Memory B cell (primary cell): ENCODE results near the gene LIF.
"Not testable (repeated sequence)": the region's sequence is repeated elsewhere in the genome, so short reads cannot be mapped to it uniquely, and the experiment has no call there.

Source experiments
- ATAC-seq: fragments of 150-1000 bp; cut with Tn5 transposase; 2 replicates; pipeline ENCODE4 v1.10.0; 2021; ENCODE audit warnings: low read depth, mild to moderate bottlenecking, moderate library complexity
- DNase-seq, 2 donors: peaks; one replicate each; pipeline ENCODE4 v3.0.0; 2022; ENCODE audit warnings: low spot score in 2 of 2
- H3K27ac Mint-ChIP-seq: one replicate; pipeline ENCODE4 v1.8.0; 2022; ENCODE audit warnings: mild to moderate bottlenecking, moderate library complexity, mixed read lengths
- H3K27me3 Mint-ChIP-seq: one replicate; pipeline ENCODE4 v1.8.0; 2022; ENCODE audit warnings: mixed read lengths
- H3K36me3 Mint-ChIP-seq: one replicate; pipeline ENCODE4 v1.8.0; 2022; ENCODE audit warnings: mild to moderate bottlenecking, mixed read lengths
- H3K4me1 Mint-ChIP-seq: one replicate; pipeline ENCODE4 v1.8.0; 2022; ENCODE audit warnings: mixed read lengths
- H3K4me3 Mint-ChIP-seq: one replicate; pipeline ENCODE4 v1.8.0; 2022; ENCODE audit warnings: mild to moderate bottlenecking, moderate library complexity, mixed read lengths
- H3K9me3 Mint-ChIP-seq: one replicate; pipeline ENCODE4 v1.8.0; 2022; ENCODE audit warnings: mixed read lengths

LIF gene

DNA sequence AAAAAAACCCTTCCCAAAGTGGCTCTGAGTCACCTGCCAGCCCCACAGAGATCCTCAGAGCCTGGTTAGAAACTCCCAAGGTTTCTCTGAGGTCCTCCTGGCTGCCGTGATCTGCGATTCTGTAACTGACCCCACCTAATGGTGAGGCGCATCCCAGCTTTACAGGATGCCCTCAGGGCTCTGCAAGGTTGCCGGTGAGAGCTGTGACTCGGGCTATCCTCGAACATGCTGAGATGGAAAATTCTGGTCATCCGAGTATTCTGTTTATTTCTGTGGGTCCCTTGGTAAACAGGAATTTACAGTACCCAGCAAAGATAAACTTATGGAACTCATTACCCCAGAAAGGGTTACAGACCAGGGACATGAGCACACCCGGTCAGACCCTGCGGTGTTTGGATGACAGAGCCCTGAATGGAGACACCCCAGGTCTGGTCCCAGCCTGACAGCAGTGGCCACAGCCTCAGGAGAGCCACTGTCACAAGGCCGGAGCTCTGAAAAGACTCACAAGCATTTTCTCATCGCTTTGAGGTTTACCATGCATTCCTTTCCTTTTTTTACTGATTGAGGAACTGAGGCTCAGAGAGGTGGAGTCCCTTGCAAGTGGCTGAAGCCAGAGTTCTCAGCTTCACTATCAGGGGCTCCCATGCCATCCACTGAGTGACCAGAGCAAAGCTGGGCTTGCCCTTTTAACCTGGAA, 22.2 kb downstream of the LIF start:
- H3K4me1 Mint-ChIP-seq, result peaks cover 25% of the 10 kb centered on the region
- DNase-seq, result no peak
- H3K27me3 Mint-ChIP-seq, result peaks cover 10% of the 10 kb centered on the region
- no peaks in the 10 kb centered on the region for H3K36me3 Mint-ChIP-seq
- H3K4me3 Mint-ChIP-seq, result no peak overlapping the region
- no peaks in the 10 kb centered on the region for H3K9me3 Mint-ChIP-seq
- H3K27ac Mint-ChIP-seq, result no peak overlapping the region
- no peak for ATAC-seq

GRCh38 chr22:30223303-30223702, 23.3 kb downstream of the LIF start:
- Mint-ChIP-seq H3K4me3 (no peak overlapping the region), H3K27me3 (peaks cover 8% of the 10 kb centered on the region), H3K9me3 (no peaks in the 10 kb centered on the region), H3K36me3 (no peaks in the 10 kb centered on the region), H3K27ac (no peak overlapping the region), H3K4me1 (peaks cover 25% of the 10 kb centered on the region)
- ATAC-seq (no peak), DNase-seq (no peak)

DNA sequence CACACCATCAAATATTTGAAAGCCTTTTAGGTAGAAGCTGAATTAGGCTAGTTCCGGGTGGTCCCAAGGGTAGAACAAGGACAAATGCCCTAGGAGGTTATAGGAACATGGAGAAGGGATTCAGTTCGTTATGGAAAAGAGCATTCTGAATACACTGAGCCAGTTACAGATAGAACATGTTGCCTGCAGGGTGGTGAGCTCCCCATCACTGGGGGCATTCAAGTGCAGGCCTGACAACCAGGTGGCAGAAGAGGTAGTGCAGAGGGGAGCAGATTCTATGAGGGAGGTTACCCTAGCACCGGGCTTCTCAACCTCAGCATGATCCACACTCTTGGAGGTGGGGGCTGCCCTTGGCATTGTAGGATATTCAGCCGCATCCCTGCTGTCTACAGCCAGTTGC, 24.2 kb downstream of the LIF start:
- Mint-ChIP-seq H3K27me3 (peaks cover 8% of the 10 kb centered on the region), H3K4me1 (peaks cover 25% of the 10 kb centered on the region), H3K9me3 (no peaks in the 10 kb centered on the region), H3K4me3 (no peak overlapping the region), H3K36me3 (no peaks in the 10 kb centered on the region), H3K27ac (no peak overlapping the region)
- ATAC-seq (no peak), DNase-seq (no peak)

DNA sequence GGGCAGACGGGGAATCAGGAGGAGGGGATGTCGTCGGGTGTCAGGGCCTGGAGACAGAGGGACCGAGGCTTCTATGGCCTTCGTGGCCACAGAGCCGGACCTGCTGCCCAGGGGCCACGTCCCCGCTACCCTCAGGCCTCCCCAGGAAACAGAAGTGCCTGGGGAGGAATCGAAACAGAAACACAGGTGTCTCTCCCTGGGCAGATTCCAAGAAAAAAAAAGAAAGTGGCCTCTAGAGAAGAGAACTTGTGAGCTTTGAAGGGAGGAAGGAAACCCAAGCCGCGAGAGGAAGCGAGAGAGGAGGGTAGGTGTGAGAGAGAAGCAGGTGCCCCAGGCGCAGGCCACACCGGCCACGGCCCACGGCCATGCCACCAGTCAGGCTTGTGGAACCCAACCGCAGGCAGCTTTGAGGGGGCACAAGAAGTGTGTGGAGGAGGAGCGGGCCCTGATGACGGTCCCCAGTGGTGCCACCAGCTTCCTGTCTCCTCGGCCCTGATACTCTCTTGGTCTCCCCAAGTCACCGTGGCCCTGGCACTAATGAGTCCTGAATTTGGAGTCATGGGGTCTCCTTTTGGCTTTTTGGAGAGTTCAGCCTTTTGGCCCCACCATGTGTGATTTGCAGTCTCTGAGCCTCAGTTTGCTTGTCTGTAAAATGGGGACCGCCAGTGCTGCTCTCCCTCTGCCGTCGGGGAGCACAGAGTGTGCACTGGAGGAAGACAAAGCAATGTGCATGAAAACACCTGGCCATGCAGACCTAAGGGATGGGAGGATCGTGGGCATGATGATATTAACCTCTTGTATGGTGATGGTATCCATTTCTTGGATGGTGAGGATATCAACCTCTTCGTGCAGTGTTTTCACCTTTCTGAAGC, 25.2 kb downstream of the LIF start:
- H3K4me1 Mint-ChIP-seq, result peaks cover 25% of the 10 kb centered on the region
- H3K27ac Mint-ChIP-seq, result peak overlapping the region; percentile 22
- peak; percentile 83 for ATAC-seq
- no peaks in the 10 kb centered on the region for H3K36me3 Mint-ChIP-seq
- DNase-seq, result peak in 1 of 2 donors; percentile 35
- H3K9me3 Mint-ChIP-seq, result no peaks in the 10 kb centered on the region
- peaks cover 5% of the 10 kb centered on the region for H3K27me3 Mint-ChIP-seq
- H3K4me3 Mint-ChIP-seq, result peak overlapping the region; percentile 1

DNA sequence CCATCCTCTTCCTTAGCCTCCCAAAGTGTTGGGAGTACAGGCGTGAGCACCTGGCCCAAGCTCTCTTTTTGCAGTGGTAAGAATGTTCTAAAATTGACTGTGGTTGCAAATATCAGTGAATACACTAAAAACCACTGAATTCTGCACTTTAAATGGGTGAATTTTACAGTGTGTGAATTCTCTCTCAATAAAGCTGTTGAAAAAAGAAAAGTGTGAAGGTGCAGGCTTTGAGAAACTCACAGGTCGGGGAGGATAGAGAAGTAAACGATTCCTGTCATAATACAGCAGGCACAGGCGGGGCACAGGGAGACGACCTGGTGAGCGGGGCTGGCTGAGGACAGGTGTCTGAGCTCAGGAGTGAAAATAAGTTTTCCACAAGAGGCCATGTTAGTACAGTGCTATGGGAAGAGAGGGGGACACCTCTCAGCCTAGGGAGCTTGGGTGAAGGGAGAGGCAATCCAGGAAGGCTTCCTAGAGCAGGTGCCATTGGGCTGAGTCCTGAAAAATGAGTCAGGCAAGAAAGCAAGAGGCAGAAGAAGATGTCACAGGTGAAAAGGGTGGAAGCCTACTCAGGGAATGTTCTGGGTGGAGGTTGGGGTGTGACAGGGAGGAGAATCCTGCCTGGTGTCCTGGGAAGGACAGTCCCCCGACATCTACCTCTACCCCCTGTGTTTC, 26.1 kb downstream of the LIF start:
- H3K9me3 Mint-ChIP-seq, result no peaks in the 10 kb centered on the region
- ATAC-seq (no peak), DNase-seq (no peak)
- H3K36me3 Mint-ChIP-seq, result no peaks in the 10 kb centered on the region
- peaks cover 25% of the 10 kb centered on the region for H3K4me1 Mint-ChIP-seq
- H3K27ac Mint-ChIP-seq, result peak overlapping the region; percentile 16
- peaks cover 4% of the 10 kb centered on the region for H3K27me3 Mint-ChIP-seq
- H3K4me3 Mint-ChIP-seq, result no peak overlapping the region

DNA sequence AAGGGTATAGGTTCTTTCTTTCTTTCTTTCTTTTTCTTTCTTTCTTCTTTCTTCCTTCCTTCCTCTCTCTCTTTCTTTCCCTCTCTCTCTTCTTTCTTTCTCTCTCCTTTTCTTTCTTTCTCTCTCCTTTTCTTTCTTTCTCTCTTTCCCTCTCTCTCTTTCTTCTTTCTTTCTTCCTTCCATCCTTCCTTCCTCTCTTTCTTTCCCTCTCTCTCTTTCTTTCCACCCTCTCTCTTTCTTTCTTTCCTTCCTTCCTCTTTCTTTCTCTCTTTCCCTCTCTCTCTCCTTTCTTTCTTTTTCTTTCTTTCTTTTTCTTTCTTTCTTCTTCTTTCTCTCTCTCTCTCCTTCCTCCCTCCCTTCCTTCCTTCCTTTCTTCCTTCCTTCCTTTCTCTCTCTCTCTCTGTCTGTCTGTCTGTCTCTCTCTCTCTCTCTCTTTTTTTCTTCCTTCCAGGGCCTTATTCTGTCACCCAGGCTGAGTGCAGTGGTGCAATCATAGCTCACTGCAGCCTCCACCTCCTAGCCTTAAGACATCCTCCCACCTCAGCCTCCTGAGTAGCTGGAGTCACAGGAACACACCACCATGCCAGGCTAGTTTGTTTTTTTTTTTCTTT, 26.8 kb downstream of the LIF start:
- Mint-ChIP-seq H3K36me3 (no peaks in the 10 kb centered on the region), H3K27me3 (no peaks in the 10 kb centered on the region), H3K4me1 (peaks cover 28% of the 10 kb centered on the region), H3K9me3 (no peaks in the 10 kb centered on the region), H3K4me3 (no peak overlapping the region), H3K27ac (no peak overlapping the region)
- ATAC-seq (no peak), DNase-seq (no peak)

DNA sequence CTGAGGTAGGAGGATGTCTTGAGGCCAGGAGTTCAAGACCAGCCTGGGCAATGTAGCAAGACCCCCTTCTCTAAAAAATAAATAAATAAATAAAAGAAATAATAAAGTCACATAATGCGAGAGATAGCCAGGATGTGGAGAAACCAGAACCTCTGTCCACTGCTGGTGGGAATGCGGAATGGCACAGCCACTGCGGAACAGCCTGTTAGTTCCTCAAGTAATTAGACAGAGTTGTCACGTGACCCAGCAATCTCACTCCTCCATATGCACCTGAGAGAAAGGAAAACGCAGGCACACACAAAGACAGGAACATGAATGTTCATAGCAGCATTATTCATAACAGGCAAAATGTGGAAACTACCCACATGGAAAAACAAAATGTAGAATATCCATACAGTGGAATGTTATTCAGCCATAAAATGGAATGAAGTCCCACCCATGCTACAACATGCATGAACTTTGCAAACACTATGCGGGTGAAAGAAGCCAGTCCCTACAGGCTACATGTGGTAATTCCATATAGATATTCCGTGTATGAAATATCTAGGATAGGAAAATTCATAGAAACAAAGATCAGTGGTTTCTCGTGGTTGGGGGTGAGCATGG, 27.4 kb downstream of the LIF start:
- no peaks in the 10 kb centered on the region for H3K9me3 Mint-ChIP-seq
- ATAC-seq, result no peak
- H3K27me3 Mint-ChIP-seq, result peaks cover 1% of the 10 kb centered on the region
- no peak overlapping the region for H3K4me3 Mint-ChIP-seq
- no peak for DNase-seq
- no peaks in the 10 kb centered on the region for H3K36me3 Mint-ChIP-seq
- peaks cover 28% of the 10 kb centered on the region for H3K4me1 Mint-ChIP-seq
- no peak overlapping the region for H3K27ac Mint-ChIP-seq

DNA sequence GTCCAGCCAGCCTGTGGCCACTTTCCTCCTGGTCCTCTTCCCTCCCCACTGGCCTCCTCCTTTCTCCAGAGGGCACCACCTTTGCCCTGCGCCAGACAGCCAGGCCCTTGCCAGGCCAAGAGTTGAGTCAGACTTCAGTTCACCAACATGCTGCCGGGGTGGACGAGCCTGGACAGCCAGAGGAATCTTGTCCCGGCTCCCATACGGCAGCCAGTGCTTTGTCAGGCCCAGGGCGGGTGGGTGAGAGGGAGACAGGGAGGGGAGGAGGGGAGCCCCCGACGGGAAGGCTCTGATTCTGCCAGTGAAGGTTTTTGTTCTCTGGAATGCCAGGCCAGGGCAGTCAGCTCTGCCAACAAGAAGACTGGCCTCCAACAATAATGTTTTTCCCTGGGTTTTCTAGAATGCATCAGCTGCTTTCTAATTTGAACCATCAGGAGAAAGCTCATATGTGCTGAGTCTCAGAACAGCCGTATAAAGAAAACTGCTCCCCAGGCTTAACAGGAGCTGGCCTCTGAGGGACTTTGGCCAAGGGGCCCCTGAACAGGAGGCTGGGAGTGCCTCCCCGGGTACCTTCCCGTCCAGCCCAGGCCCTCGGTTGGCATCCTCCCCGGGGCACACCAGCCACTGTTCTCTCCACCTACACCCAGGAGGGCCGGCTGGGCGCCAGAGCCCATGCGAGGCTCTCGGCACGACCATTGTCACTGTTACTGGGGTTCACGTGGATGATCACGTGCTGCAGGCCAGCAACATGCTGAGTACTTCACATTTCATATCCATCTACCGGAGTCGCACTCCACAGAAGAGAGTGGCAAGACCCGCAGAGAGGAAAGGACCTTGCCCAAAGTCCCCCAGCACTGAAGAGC, 28.6 kb downstream of the LIF start:
- H3K4me3 Mint-ChIP-seq, result no peak overlapping the region
- peaks cover 7% of the 10 kb centered on the region for H3K27me3 Mint-ChIP-seq
- H3K36me3 Mint-ChIP-seq, result no peaks in the 10 kb centered on the region
- no peak for DNase-seq
- no peaks in the 10 kb centered on the region for H3K9me3 Mint-ChIP-seq
- ATAC-seq, result no peak
- H3K27ac Mint-ChIP-seq, result no peak overlapping the region
- H3K4me1 Mint-ChIP-seq, result peaks cover 30% of the 10 kb centered on the region

GRCh38 chr22:30216710-30217109, 29.8 kb downstream of the LIF start:
- Mint-ChIP-seq H3K9me3 (no peaks in the 10 kb centered on the region), H3K4me1 (peaks cover 26% of the 10 kb centered on the region), H3K27ac (no peak overlapping the region), H3K36me3 (no peaks in the 10 kb centered on the region), H3K27me3 (peaks cover 8% of the 10 kb centered on the region), H3K4me3 (no peak overlapping the region)
- no peak for DNase-seq
- no peak for ATAC-seq

GRCh38 chr22:30216272-30216671, 30.3 kb downstream of the LIF start:
- H3K36me3 Mint-ChIP-seq, DNase-seq, H3K27ac Mint-ChIP-seq, H3K9me3 Mint-ChIP-seq, H3K4me3 Mint-ChIP-seq, H3K27me3 Mint-ChIP-seq, ATAC-seq: not testable (repeated sequence)
- H3K4me1 Mint-ChIP-seq, result peaks cover 22% of the 10 kb centered on the region

GRCh38 chr22:30214703-30215407, 31.7 kb downstream of the LIF start:
- Mint-ChIP-seq H3K27ac (no peak overlapping the region), H3K27me3 (peaks cover 15% of the 10 kb centered on the region), H3K4me1 (peaks cover 10% of the 10 kb centered on the region), H3K9me3 (no peaks in the 10 kb centered on the region), H3K4me3 (no peak overlapping the region), H3K36me3 (no peaks in the 10 kb centered on the region)
- ATAC-seq (no peak), DNase-seq (no peak)

GRCh38 chr22:30212996-30213441, 33.5 kb downstream of the LIF start:
- H3K4me3 Mint-ChIP-seq, result no peak overlapping the region
- DNase-seq (no peak), ATAC-seq (no peak)
- H3K4me1 Mint-ChIP-seq, result peaks cover 7% of the 10 kb centered on the region
- H3K36me3 Mint-ChIP-seq, result no peaks in the 10 kb centered on the region
- no peaks in the 10 kb centered on the region for H3K9me3 Mint-ChIP-seq
- H3K27ac Mint-ChIP-seq, result no peak overlapping the region
- peaks cover 19% of the 10 kb centered on the region for H3K27me3 Mint-ChIP-seq
